Spleen (tissue), 11 donors: ENCODE measurements around the gene PIP5KL1. TPM values are rescaled to one million over a fixed set of nuclear protein-coding genes. Genes with fewer than 3 reads are reported as not detected.
A peak's percentile ranks its signal among the peaks of the same experiment; 100 is the strongest.

Experiments
- DNase-seq: peaks from one replicate; pipeline ENCODE4 v3.0.0-alpha.2; 2020
- H3K27ac ChIP-seq, 8 donors: fragments of 200-600 bp; sonication (generic) in 7 of 8; 1 replicate in 4 of 8; 2 replicates in 4 of 8; pipeline versions ENCODE4 v1.5.0 to v1.8.0; 2016 to 2021; ENCODE audit warnings: inconsistent platforms in 4 of 8, mild to moderate bottlenecking in 4 of 8, moderate library complexity in 1 of 8
- H3K27me3 ChIP-seq, 7 donors: fragments of 200-600 bp; sonication (generic) in 6 of 7; replicated peaks in 1 of 7; 1 replicate in 4 of 7; 2 replicates in 3 of 7; pipeline versions ENCODE4 v1.5.0 to v1.8.0; 2016 to 2021; ENCODE audit warnings: inconsistent platforms in 3 of 7, mild to moderate bottlenecking in 1 of 7
- H3K36me3 ChIP-seq, 6 donors: fragments of 200-600 bp; sonication (generic) in 5 of 6; 1 replicate in 4 of 6; 2 replicates in 2 of 6; pipeline versions ENCODE4 v1.5.0 to v1.8.0; 2016 to 2021; ENCODE audit warnings: inconsistent platforms in 2 of 6
- H3K4me1 ChIP-seq, 6 donors: fragments of 200-600 bp; sonication (generic) in 5 of 6; 1 replicate in 3 of 6; 2 replicates in 3 of 6; pipeline versions ENCODE4 v1.5.0 to v1.8.0; 2016 to 2021; ENCODE audit warnings: inconsistent platforms in 3 of 6
- H3K4me3 ChIP-seq, 8 donors: fragments of 200-600 bp; sonication (generic) in 7 of 8; 1 replicate in 4 of 8; 2 replicates in 4 of 8; pipeline versions ENCODE4 v1.5.0 to v1.8.0; 2016 to 2021; ENCODE audit warnings: inconsistent platforms in 4 of 8, mild to moderate bottlenecking in 4 of 8, moderate library complexity in 2 of 8
- H3K9me3 ChIP-seq, 8 donors: fragments of 200-600 bp; sonication (generic) in 7 of 8; 1 replicate in 4 of 8; 2 replicates in 4 of 8; pipeline versions ENCODE4 v1.5.0 to v1.8.0; 2016 to 2021; ENCODE audit warnings: inconsistent platforms in 4 of 8
- POLR2A ChIP-seq, 3 donors: fragments of 450-650 bp; IDR thresholded peaks; one replicate each; pipeline ENCODE4 v1.5.1; 2017; ENCODE audit warnings: antibody characterized with exemption in 3 of 3, mild to moderate bottlenecking in 1 of 3
- POLR2AphosphoS5 ChIP-seq, 3 donors: sonication (generic); formaldehyde crosslinking; IDR thresholded peaks; one replicate each; pipeline ENCODE4 v1.5.1; 2017; ENCODE audit warnings: antibody characterized with exemption in 3 of 3
- WGBS, 5 donors: extraction: QIAGEN DNeasy Blood & Tissue Kit in 3 of 5; methylation state at CpG; one replicate each; pipeline versions ENCODE4 v1.1.5 to v1.1.7; 2013 to 2018; 5-methylcytosine and 5-hydroxymethylcytosine counted together
- intact Hi-C: fragments of 100-400 bp; cut with DNase I; formaldehyde crosslinking; loops from one replicate; pipeline ENCODE4 v1.15.0; 2023; ENCODE audit warnings: low total_unique reads
- polyA plus RNA-seq, 3 donors: library from polyadenylated mRNA; stranded (reverse); fragments of 200-250 nt; gene quantifications; one replicate each; pipeline ENCODE4 v1.2.1, GENCODE V29; 2013
- total RNA-seq, 7 donors: library from RNA; depleted of rRNA in 3 of 7; stranded (reverse); fragments of >200 nt in 3 of 7; fragmentation: NEBNext Ultra II Directional in 4 of 7; extraction: Animal tissue kit (Norgen Biotek cat#: 25700) in 4 of 7; gene quantifications; one replicate each; pipeline versions ENCODE4 v1.1.0 to v1.2.1, GENCODE V29; 2016 to 2021
- TF ChIP-seq, protein P1 (sequence below), 11 experiments: fragments of 200-600 bp in 7 of 11; fragments of 450-650 bp in 4 of 11; sonication (generic) in 4 of 11; IDR thresholded peaks in 8 of 11; conservative IDR thresholded peaks in 3 of 11; 1 replicate in 7 of 11; 2 replicates in 4 of 11; pipeline versions ENCODE4 v1.4.0 to v1.8.0; 2016 to 2021; ENCODE audit warnings: antibody characterized with exemption in 11 of 11, inconsistent platforms in 4 of 11, mild to moderate bottlenecking in 1 of 11
- donor health status: healthy with polysubstance abuse.
- donor health status: DM: no; HTN: no; CAD: no; lungs with moderate emphysema.
- donor health status: DM: no; HTN: no; CAD: no.
- donor health status: Bipolar disorder and iron deficiency.
- donor health status: healthy.
- donor health status: DM: no; HTN: no; CAD: no.
- donor health status: DM: yes; HTN: yes; CAD: no.

Gene PIP5KL1
- total and polyA plus RNA-seq, 10 donors: 0.13 to 3.6 (median 0.68) TPM; not detected in 2

GRCh38 chr9:127926906-127927200, 3.7 kb downstream of the PIP5KL1 start:
- intact Hi-C loops: no loop called here
- 8 to 11% (median 10%) methylated on average over 19 of the region's 19 CpGs for WGBS, 5 donors
- no peaks in the 10 kb centered on the region for H3K36me3 ChIP-seq
- no peaks in the 10 kb centered on the region for H3K9me3 ChIP-seq
- peaks cover 0 to 80% (median 16%) of the 10 kb centered on the region in 7 donors for H3K27me3 ChIP-seq
- no peak for DNase-seq
- H3K4me3 ChIP-seq: peak overlapping the region in 6 of 8 donors; percentile 24 to 70 (median 36)
- peaks cover 30 to 67% (median 46%) of the 10 kb centered on the region in 6 donors for H3K4me1 ChIP-seq
- TF ChIP-seq POLR2AphosphoS5 (IDR thresholded peaks at IDR 0.05): peak in 1 of 3 donors; percentile 21
- TF ChIP-seq, protein P1, sequence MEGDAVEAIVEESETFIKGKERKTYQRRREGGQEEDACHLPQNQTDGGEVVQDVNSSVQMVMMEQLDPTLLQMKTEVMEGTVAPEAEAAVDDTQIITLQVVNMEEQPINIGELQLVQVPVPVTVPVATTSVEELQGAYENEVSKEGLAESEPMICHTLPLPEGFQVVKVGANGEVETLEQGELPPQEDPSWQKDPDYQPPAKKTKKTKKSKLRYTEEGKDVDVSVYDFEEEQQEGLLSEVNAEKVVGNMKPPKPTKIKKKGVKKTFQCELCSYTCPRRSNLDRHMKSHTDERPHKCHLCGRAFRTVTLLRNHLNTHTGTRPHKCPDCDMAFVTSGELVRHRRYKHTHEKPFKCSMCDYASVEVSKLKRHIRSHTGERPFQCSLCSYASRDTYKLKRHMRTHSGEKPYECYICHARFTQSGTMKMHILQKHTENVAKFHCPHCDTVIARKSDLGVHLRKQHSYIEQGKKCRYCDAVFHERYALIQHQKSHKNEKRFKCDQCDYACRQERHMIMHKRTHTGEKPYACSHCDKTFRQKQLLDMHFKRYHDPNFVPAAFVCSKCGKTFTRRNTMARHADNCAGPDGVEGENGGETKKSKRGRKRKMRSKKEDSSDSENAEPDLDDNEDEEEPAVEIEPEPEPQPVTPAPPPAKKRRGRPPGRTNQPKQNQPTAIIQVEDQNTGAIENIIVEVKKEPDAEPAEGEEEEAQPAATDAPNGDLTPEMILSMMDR (IDR thresholded peaks at IDR 0.05 in 8 of 11, conservative IDR thresholded peaks at IDR 0.05 in 3 of 11): no peak
- TF ChIP-seq POLR2A (IDR thresholded peaks at IDR 0.05): no peak
- no peak overlapping the region for H3K27ac ChIP-seq

DNA sequence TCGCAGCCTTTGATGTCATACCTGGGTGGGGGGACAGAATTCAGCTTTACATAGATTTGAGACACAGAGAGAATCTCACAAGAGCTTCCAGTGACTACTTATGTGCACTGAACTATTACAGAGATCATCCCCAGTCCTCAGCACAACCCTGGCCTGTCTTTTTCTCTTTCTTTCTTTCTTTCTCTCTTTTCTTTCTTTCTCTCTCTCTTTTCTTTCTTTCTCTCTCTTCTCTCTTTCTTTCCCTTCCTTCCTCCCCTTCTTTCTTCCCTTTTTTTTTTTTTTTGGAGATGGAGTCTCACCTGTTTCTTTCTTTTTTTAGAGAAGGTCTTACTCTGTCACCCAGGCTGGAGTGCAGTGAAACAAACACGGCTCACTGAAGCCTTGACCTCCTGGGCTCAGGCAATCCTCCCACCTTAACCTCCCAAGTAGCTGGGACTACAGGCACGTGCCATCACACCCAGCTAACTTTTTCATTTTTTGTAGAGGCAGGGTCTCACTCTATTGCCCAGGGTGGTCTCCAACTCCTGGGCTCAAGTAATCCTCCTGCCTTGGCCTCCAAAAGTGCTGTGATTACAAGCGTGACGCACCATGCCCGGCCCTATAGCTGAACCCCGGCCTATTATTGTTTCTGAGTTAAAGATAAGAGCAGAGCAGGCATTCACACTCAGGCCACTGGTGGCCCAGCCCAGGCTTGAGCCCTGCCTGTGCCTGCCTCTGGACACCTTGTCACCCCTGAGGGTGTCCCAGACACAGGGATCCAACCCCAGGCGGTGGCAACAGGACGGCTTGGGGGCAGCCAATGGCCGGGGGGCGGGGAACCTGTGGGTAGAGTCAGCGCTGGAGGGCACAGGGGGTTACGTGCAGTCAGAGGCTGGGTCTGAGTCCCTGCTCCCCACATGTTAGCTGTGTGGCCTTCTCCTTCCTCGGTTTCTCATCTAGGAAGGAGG, 4.3 kb downstream of the PIP5KL1 start:
- intact Hi-C loops: no loop called here
- 73 to 80% (median 78%) methylated on average over 9 to 14 of the region's 14 CpGs for WGBS, 5 donors
- H3K36me3 ChIP-seq: no peaks in the 10 kb centered on the region
- no peaks in the 10 kb centered on the region for H3K9me3 ChIP-seq
- H3K27ac ChIP-seq: no peak overlapping the region
- peaks cover 0 to 82% (median 16%) of the 10 kb centered on the region in 7 donors for H3K27me3 ChIP-seq
- peak overlapping the region in 1 of 8 donors; percentile 70 for H3K4me3 ChIP-seq
- DNase-seq: no peak
- peaks cover 33 to 67% (median 46%) of the 10 kb centered on the region in 6 donors for H3K4me1 ChIP-seq
- TF ChIP-seq, protein P1 (IDR thresholded peaks at IDR 0.05 in 8 of 11, conservative IDR thresholded peaks at IDR 0.05 in 3 of 11): no peak
- no peak for TF ChIP-seq POLR2AphosphoS5 (IDR thresholded peaks at IDR 0.05)
- no peak for TF ChIP-seq POLR2A (IDR thresholded peaks at IDR 0.05)

DNA sequence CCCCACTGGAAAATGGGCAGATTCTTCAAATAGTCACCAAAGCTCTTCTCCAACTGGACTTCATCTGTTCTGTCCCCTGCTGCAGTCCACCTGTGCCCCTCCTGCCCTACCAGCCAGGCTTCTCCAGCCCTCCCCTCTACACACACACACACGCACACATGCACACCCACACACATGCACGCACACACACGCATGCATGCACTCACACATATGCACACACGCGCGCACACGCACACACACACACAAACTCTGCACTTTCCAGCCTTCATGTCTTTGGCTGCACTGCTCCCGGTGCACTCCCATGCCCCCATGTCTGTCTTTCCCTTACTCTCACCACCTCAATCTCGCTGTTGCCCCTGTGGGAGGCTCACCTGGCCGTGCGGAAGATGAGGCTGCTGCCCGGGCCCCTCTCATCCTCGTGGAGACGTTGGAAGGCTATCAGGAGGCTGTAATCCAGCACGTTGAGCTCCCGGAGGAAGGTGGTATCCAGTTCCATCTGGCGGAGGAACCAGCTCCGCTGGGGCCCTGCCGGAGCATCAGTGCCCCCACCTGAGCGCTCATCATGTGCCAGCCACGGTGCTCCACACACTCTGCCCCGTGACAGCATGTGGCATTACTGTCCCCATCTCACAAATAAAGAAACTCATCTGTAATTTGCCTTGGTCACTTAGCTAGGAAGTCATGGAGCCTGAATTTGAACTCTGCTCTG, 5.7 kb downstream of the PIP5KL1 start:
- intact Hi-C loops: loop anchor here (5.0 kb wide), 3 partner anchors 138 to 423 kb away; partner anchors contain the start of genes CDK9 and TOR2A
- no peak for DNase-seq
- Histone ChIP-seq H3K27ac (no peak overlapping the region), H3K27me3 (peaks cover 0 to 68% (median 16%) of the 10 kb centered on the region in 7 donors), H3K4me3 (no peak overlapping the region), H3K4me1 (peaks cover 26 to 67% (median 42%) of the 10 kb centered on the region in 6 donors), H3K36me3 (no peaks in the 10 kb centered on the region), H3K9me3 (no peaks in the 10 kb centered on the region)
- no peak for TF ChIP-seq POLR2A (IDR thresholded peaks at IDR 0.05)
- TF ChIP-seq, protein P1 (IDR thresholded peaks at IDR 0.05 in 8 of 11, conservative IDR thresholded peaks at IDR 0.05 in 3 of 11): no peak
- no peak for TF ChIP-seq POLR2AphosphoS5 (IDR thresholded peaks at IDR 0.05)
- WGBS, 5 donors: 89 to 96% (median 93%) methylated on average over 22 of the region's 22 CpGs
